Pancreas (tissue), 10 donors: ENCODE results near the gene VPS37C. TPM values are rescaled to one million over a fixed set of nuclear protein-coding genes. Genes with fewer than 3 reads are reported as not detected.
"Not testable (repeated sequence)": the region's sequence is repeated elsewhere in the genome, so short reads cannot be mapped to it uniquely, and the experiment has no call there.

Source experiments
- ATAC-seq, 4 donors: fragments of 200-7000 bp; cut with Tn5 transposase; one replicate each; pipeline versions ENCODE4 v1.8.0 to v1.9.1; 2020; ENCODE audit warnings: mild to moderate bottlenecking in 4 of 4, moderate library complexity in 4 of 4
- DNase-seq, 6 donors: peaks; one replicate each; pipeline ENCODE4 v3.0.0-alpha.2; 2020
- FAIRE-seq: peaks from 2 replicates; lab custom pipeline; 2012; peaks lifted over from hg19 to GRCh38; lab: Jason Lieb, UNC
- H3K27ac ChIP-seq, 4 donors: fragments of 200-600 bp; sonication (generic); 1 replicate in 3 of 4; 2 replicates in 1 of 4; pipeline versions ENCODE4 v1.5.0 to v1.8.0; 2020
- H3K27me3 ChIP-seq, 4 donors: fragments of 200-600 bp; one replicate each; pipeline ENCODE4 v1.8.0; 2021
- H3K36me3 ChIP-seq, 3 donors: fragments of 200-600 bp; sonication (generic) in 1 of 3; one replicate each; pipeline versions ENCODE4 v1.5.0 to v1.8.0; 2020 to 2021
- H3K4me1 ChIP-seq, 3 donors: fragments of 200-600 bp; one replicate each; pipeline ENCODE4 v1.8.0; 2021
- H3K4me3 ChIP-seq, 4 donors: fragments of 200-600 bp; sonication (generic) in 2 of 4; one replicate each; pipeline versions ENCODE4 v1.5.0 to v1.8.0; 2020 to 2021
- H3K9me3 ChIP-seq, 4 donors: fragments of 200-600 bp; one replicate each; pipeline ENCODE4 v1.8.0; 2021
- CTCF ChIP-seq, 4 donors: fragments of 200-600 bp; sonication (generic) in 3 of 4; IDR thresholded peaks; one replicate each; pipeline versions ENCODE4 v1.5.0 to v1.8.0; 2021; ENCODE audit warnings: antibody characterized with exemption in 4 of 4
- WGBS, 2 donors: extraction: QIAGEN DNeasy Blood & Tissue Kit; methylation state at CpG; one replicate each; pipeline ENCODE4 v1.1.7; 2013; 5-methylcytosine and 5-hydroxymethylcytosine counted together
- intact Hi-C, 3 donors: fragments of 100-400 bp; cut with DNase I; formaldehyde crosslinking; loops; one replicate each; pipeline versions ENCODE4 v1.11.1 to v1.14.2; 2022
- polyA plus RNA-seq, 2 donors: library from polyadenylated mRNA; stranded (reverse); fragments of 200-250 nt; gene quantifications; one replicate each; pipeline ENCODE4 v1.2.3, GENCODE V29; 2013
- total RNA-seq, 6 donors: library from RNA; stranded (reverse); fragmentation: NEBNext Ultra II Directional in 4 of 6; extraction: Animal tissue kit (Norgen Biotek cat#: 25700) in 4 of 6; gene quantifications; one replicate each; pipeline versions ENCODE4 v1.2.1 to v1.2.4, GENCODE V29; 2021 to 2023
- donor health status: healthy with polysubstance abuse.
- donor health status: DM: no; HTN: no; CAD: no; lungs with moderate emphysema.
- donor health status: DM: no; HTN: no; CAD: no.
- donor health status: control.
- donor health status: control.
- donor health status: Bipolar disorder and iron deficiency.
- donor health status: DM: yes; HTN: yes; CAD: no.
- donor health status: DM: no; HTN: no; CAD: no.
- donor health status: DM: no; HTN: no; CAD: no.
- donor health status: DM: yes; HTN: yes; CAD: no.

The VPS37C gene
- total RNA-seq (10 to 100 TPM; 12.1 to 25.7 (median 17.5) TPM), polyA plus RNA-seq (10 to 100 TPM; 15.0 to 16.3 TPM)

GRCh38 chr11:61161190-61162091, at the start of gene VPS37C:
Gene VPS37C, minus strand, starts transcription at chr11:61161426. Its CDS starts 22,597 bp downstream, at chr11:61138829.
- H3K4me1 ChIP-seq: peaks cover 12 to 44% (median 14%) of the 10 kb centered on the region in 3 donors

GRCh38 chr11:61210629-61211028, 49.4 kb upstream of the VPS37C start:
- no CpG with 5 or more reads among the region's 6 CpGs for WGBS, 2 donors
- intact Hi-C loops, H3K9me3 ChIP-seq, H3K27ac ChIP-seq, DNase-seq, H3K27me3 ChIP-seq, ATAC-seq, H3K36me3 ChIP-seq, FAIRE-seq, H3K4me3 ChIP-seq, H3K4me1 ChIP-seq: not testable (repeated sequence)

More at GRCh38 chr11:61161190-61162091, at the start of gene VPS37C:
- FAIRE-seq: no peak
- DNase-seq: peak; percentile 84 to 99 (median 92)
- intact Hi-C loops: no loop called here
- peak within 1 kb of the TSS; percentile 89 to 99 (median 96) for H3K27ac ChIP-seq
- peak within 1 kb of the TSS; percentile 56 to 89 (median 78) for H3K4me3 ChIP-seq
- peak in 1 of 4 donors; percentile 14 for TF ChIP-seq CTCF (IDR thresholded peaks at IDR 0.05)
- no peaks in the 10 kb centered on the region for H3K9me3 ChIP-seq
- H3K36me3 ChIP-seq: no peaks in the 10 kb centered on the region
- no peaks in the 10 kb centered on the region for H3K27me3 ChIP-seq
- WGBS, 2 donors: 0 to 1% methylated on average over 61 to 82 of the region's 85 CpGs
- ATAC-seq: peak; percentile 86 to 95 (median 93)

GRCh38 chr11:61207636-61208310, 46.5 kb upstream of the VPS37C start:
- WGBS, 2 donors: no CpG with 5 or more reads among the region's 9 CpGs
- H3K9me3 ChIP-seq, DNase-seq, FAIRE-seq, H3K4me3 ChIP-seq, H3K4me1 ChIP-seq, H3K27ac ChIP-seq, ATAC-seq, H3K27me3 ChIP-seq, intact Hi-C loops, H3K36me3 ChIP-seq: not testable (repeated sequence)

GRCh38 chr11:61204502-61205059, 43.4 kb upstream of the VPS37C start:
- WGBS, 2 donors: 75 to 80% methylated on average over 14 of the region's 14 CpGs
- FAIRE-seq, H3K4me1 ChIP-seq, H3K4me3 ChIP-seq, H3K27ac ChIP-seq, DNase-seq, H3K27me3 ChIP-seq, H3K36me3 ChIP-seq, H3K9me3 ChIP-seq, ATAC-seq, intact Hi-C loops: not testable (repeated sequence)

GRCh38 chr11:61203873-61204272, 42.6 kb upstream of the VPS37C start:
- DNase-seq, H3K36me3 ChIP-seq, H3K4me1 ChIP-seq, FAIRE-seq, intact Hi-C loops, H3K9me3 ChIP-seq, H3K27me3 ChIP-seq, H3K27ac ChIP-seq, H3K4me3 ChIP-seq: not testable (repeated sequence)
- ATAC-seq: peak in 2 of 4 donors; percentile 49 to 63
- WGBS, 2 donors: 80% methylated on average over 2 of the region's 5 CpGs; no CpG with 5 or more reads in 1 of the 2 donors

GRCh38 chr11:61202950-61203746, 41.9 kb upstream of the VPS37C start, which contains the start of gene PGA3:
Gene PGA3, plus strand, starts transcription at chr11:61203515. Its CDS starts 50 bp downstream, at chr11:61203565.
- H3K27ac ChIP-seq, FAIRE-seq, H3K4me1 ChIP-seq, H3K4me3 ChIP-seq, intact Hi-C loops, H3K27me3 ChIP-seq, H3K9me3 ChIP-seq, DNase-seq, H3K36me3 ChIP-seq: not testable (repeated sequence)
- peak in 1 of 4 donors; percentile 17 for ATAC-seq
- WGBS, 2 donors: 59 to 60% methylated on average over 16 to 18 of the region's 18 CpGs
